A549 (cell line): ENCODE data around the gene ACBD6. TPM values are rescaled to one million over a fixed set of nuclear protein-coding genes. Genes with fewer than 3 reads are reported as not detected.
"Not testable (repeated sequence)": the region's sequence is repeated elsewhere in the genome, so short reads cannot be mapped to it uniquely, and the experiment has no call there.

Source experiments
- ATAC-seq, 2 experiments: fragments of 200-7000 bp in 1 of 2; fragments of >200 bp in 1 of 2; cut with Nextera tagmentation in 1 of 2; cut with Tn5 transposase in 1 of 2; 3 replicates each; pipeline versions ENCODE4 v1.8.0 to v1.9.1; 2018 to 2020; ENCODE audit warnings: mild to moderate bottlenecking in 1 of 2, moderate library complexity in 1 of 2
- CTCF ChIA-PET: fragments of 300-600 bp; sonication (Branson Sonifier 250); formaldehyde crosslinking; extraction: SDS; loops from one replicate; lab custom pipeline; 2021; ENCODE audit warnings: antibody characterized with exemption, inconsistent platforms; lab: Yijun Ruan, JAX
- POLR2A ChIA-PET: fragments of 350-600 bp; formaldehyde crosslinking; extraction: SDS; loops from one replicate; lab custom pipeline; 2021; ENCODE audit warnings: antibody characterized with exemption, inconsistent platforms; lab: Yijun Ruan, JAX
- DNase-seq, 2 experiments: peaks; one replicate each; pipeline versions ENCODE4 v3.0.0 to v3.0.0-alpha.2; 2011 to 2016; ENCODE audit warnings: low read depth in 1 of 2, low spot score in 1 of 2
- FAIRE-seq: peaks from 2 replicates; lab custom pipeline; 2011; peaks lifted over from hg19 to GRCh38; lab: Jason Lieb, UNC
- H3K27ac ChIP-seq, 2 experiments: fragments of >200 bp; sonication (Bioruptor Twin); formaldehyde crosslinking; 3 replicates each; pipeline ENCODE4 v1.5.1; 2016 to 2017
- H3K4me1 ChIP-seq: fragments of >200 bp; sonication (Bioruptor Twin); formaldehyde crosslinking; 3 replicates; pipeline ENCODE4 v1.6.1; 2016
- H3K4me2 ChIP-seq: fragments of >200 bp; sonication (Bioruptor Twin); formaldehyde crosslinking; 3 replicates; pipeline ENCODE4 v1.6.1; 2016
- H3K4me3 ChIP-seq: fragments of >200 bp; sonication (Bioruptor Twin); formaldehyde crosslinking; 3 replicates; pipeline ENCODE4 v1.5.1; 2016
- H3K9me3 ChIP-seq: fragments of >200 bp; sonication (Bioruptor Twin); formaldehyde crosslinking; 3 replicates; pipeline ENCODE4 v1.6.1; 2016
- BCL3 ChIP-seq: fragments of >200 bp; sonication (Bioruptor Twin); formaldehyde crosslinking; IDR thresholded peaks from 3 replicates; pipeline ENCODE4 v1.6.1; 2016
- CEBPB ChIP-seq, 2 experiments: fragments of >200 bp in 1 of 2; sonication (Bioruptor Twin) in 1 of 2; formaldehyde crosslinking in 1 of 2; IDR thresholded peaks; 2 replicates each; pipeline ENCODE4 v1.6.1; 2012 to 2016
- CHD4 ChIP-seq: fragments of 200-600 bp; sonication (generic); IDR thresholded peaks from 2 replicates; pipeline ENCODE4 v1.6.1; 2016; ENCODE audit warnings: antibody characterized with exemption, mild to moderate bottlenecking, borderline replicate concordance
- ESRRA ChIP-seq: fragments of 150-350 bp; IDR thresholded peaks from 2 replicates; pipeline ENCODE4 v1.6.1; 2014; ENCODE audit warnings: mild to moderate bottlenecking, low read length, borderline replicate concordance
- FOSL2 ChIP-seq, 2 experiments: fragments of 450-650 bp in 1 of 2; fragments of >200 bp in 1 of 2; sonication (Bioruptor Twin) in 1 of 2; formaldehyde crosslinking; IDR thresholded peaks; 2 replicates each; pipeline versions ENCODE4 v1.5.0 to v1.6.1; 2016 to 2020; ENCODE audit warnings: mild to moderate bottlenecking in 1 of 2, moderate library complexity in 1 of 2
- FOXS1 ChIP-seq: fragments of 250-450 bp; sonication (Bioruptor Pico); IDR thresholded peaks from 2 replicates; pipeline ENCODE4 v1.5.0; 2020; ENCODE audit warnings: mild to moderate bottlenecking, moderate library complexity
- HES2 ChIP-seq: fragments of >200 bp; sonication (Bioruptor Twin); formaldehyde crosslinking; IDR thresholded peaks from 2 replicates; pipeline ENCODE4 v1.6.1; 2016
- HEYL ChIP-seq: fragments of 250-450 bp; sonication (Bioruptor Pico); IDR thresholded peaks from 2 replicates; pipeline ENCODE4 v1.8.0; 2021; ENCODE audit warnings: mild to moderate bottlenecking, moderate library complexity
- HMGXB4 ChIP-seq: fragments of 250-450 bp; sonication (Bioruptor Pico); IDR thresholded peaks from 2 replicates; pipeline ENCODE4 v1.5.0; 2021; ENCODE audit warnings: mild to moderate bottlenecking, moderate library complexity, borderline replicate concordance
- HOXB13 ChIP-seq: fragments of 250-450 bp; sonication (Bioruptor Pico); IDR thresholded peaks from 2 replicates; pipeline ENCODE4 v1.5.0; 2020; ENCODE audit warnings: low read depth, mild to moderate bottlenecking, moderate library complexity
- KDM1A ChIP-seq: fragments of 200-600 bp; sonication (generic); IDR thresholded peaks from 2 replicates; pipeline ENCODE4 v1.6.1; 2016; ENCODE audit warnings: low read depth, mild to moderate bottlenecking
- MAX ChIP-seq: IDR thresholded peaks from 2 replicates; pipeline ENCODE4 v1.6.1; 2012
- MYC ChIP-seq: IDR thresholded peaks from 2 replicates; pipeline ENCODE4 v1.6.1; 2012; ENCODE audit warnings: mild to moderate bottlenecking, inconsistent platforms, low read length, improper control_type of control experiment, borderline replicate concordance
- NFE2L2 ChIP-seq: fragments of 150-350 bp; conservative IDR thresholded peaks from 2 replicates; pipeline ENCODE4 v1.6.1; 2014; ENCODE audit warnings: low read length
- NR3C1 ChIP-seq: fragments of >200 bp; sonication (Bioruptor Twin); formaldehyde crosslinking; IDR thresholded peaks from 3 replicates; pipeline ENCODE4 v1.6.1; 2017
- RCOR1 ChIP-seq: fragments of 150-350 bp; IDR thresholded peaks from 2 replicates; pipeline ENCODE4 v1.6.1; 2014; ENCODE audit warnings: antibody characterized with exemption, low read length, low read depth
- RFX5 ChIP-seq: fragments of 450-650 bp; IDR thresholded peaks from 2 replicates; pipeline ENCODE4 v1.7.1; 2014; ENCODE audit warnings: antibody characterized with exemption, mild to moderate bottlenecking, moderate library complexity
- USF2 ChIP-seq: fragments of 450-650 bp; IDR thresholded peaks from 2 replicates; pipeline ENCODE4 v1.6.1; 2014; ENCODE audit warnings: antibody characterized with exemption
- WGBS: methylation state at CpG from one replicate; pipeline ENCODE4 v1.1.6; 2017; ENCODE audit errors: missing lambda C conversion rate; 5-methylcytosine and 5-hydroxymethylcytosine counted together
- polyA plus RNA-seq, 4 experiments: library from polyadenylated mRNA; depleted of rRNA in 3 of 4; stranded (reverse); fragments of >200 nt; fragmentation: RNase III in 1 of 4; extraction: RNeasy Plus Mini Kit Qiagen cat#74134 plus additional on column Dnase treatment in 1 of 4; gene quantifications; 2 replicates in 3 of 4; 3 replicates in 1 of 4; pipeline ENCODE4 v1.2.3, GENCODE V29; 2011 to 2017

Gene ACBD6
- polyA plus RNA-seq, 2 of the 4 experiments (the other 2 are of a cell fraction) = 61.4 to 91.3 TPM

GRCh38 chr1:180415236-180415848 is 87.0 kb downstream of the ACBD6 start:
- H3K4me2 ChIP-seq = no peak overlapping the region
- H3K4me1 ChIP-seq = no peaks in the 10 kb centered on the region
- POLR2A ChIA-PET = no interaction called here
- DNase-seq (no peak), FAIRE-seq (no peak), ATAC-seq (no peak)
- 93% methylated on average over 8 of the region's 8 CpGs for WGBS
- H3K4me3 ChIP-seq = no peak overlapping the region
- no peaks in the 10 kb centered on the region for H3K9me3 ChIP-seq
- no peak overlapping the region for H3K27ac ChIP-seq
- TF ChIP-seq FOXS1 (no peak), NFE2L2 (no peak), NR3C1 (no peak), HOXB13 (CRISPR knock-in tag) (no peak), MAX (no peak), HEYL (CRISPR knock-in tag) (no peak), FOSL2 (IDR thresholded peaks at IDR 0.05) (no peak), FOSL2 (CRISPR knock-in tag; IDR thresholded peaks at IDR 0.05) (no peak), BCL3 (no peak)
- CTCF ChIA-PET = interaction anchor here (1.0 to 3.0 kb wide), 6 partner anchors 9 to 227 kb away, joined by 3 to 10 read pairs (median 4); no protein-coding TSS in a partner anchor

GRCh38 chr1:180412583-180412982 is 89.8 kb downstream of the ACBD6 start:
- Histone ChIP-seq H3K4me3 (no peak overlapping the region), H3K9me3 (no peaks in the 10 kb centered on the region), H3K4me1 (no peaks in the 10 kb centered on the region), H3K4me2 (no peak overlapping the region)
- no peak for ATAC-seq
- TF ChIP-seq HES2 (no peak), CEBPB (IDR thresholded peaks at IDR 0.05) (peak; percentile 40 to 49; a peak in 2 of 4 replicates)
- TF ChIP-seq, all 56 proteins: peak for 1
- ChIA-PET CTCF (interaction anchor here (3.0 kb wide), 1 partner anchor 225 kb away, joined by 10 read pairs; no protein-coding TSS in a partner anchor), POLR2A (no interaction called here)
- no peak for DNase-seq
- H3K27ac ChIP-seq = no peak overlapping the region
- no peak for FAIRE-seq
- 100% methylated on average over 4 of the region's 4 CpGs for WGBS

GRCh38 chr1:180408128-180408527 is 94.2 kb downstream of the ACBD6 start:
- CTCF ChIA-PET, H3K4me3 ChIP-seq, H3K27ac ChIP-seq, POLR2A ChIA-PET, H3K4me2 ChIP-seq, FAIRE-seq, H3K4me1 ChIP-seq, ATAC-seq, H3K9me3 ChIP-seq, DNase-seq: not testable (repeated sequence)
- 95% methylated on average over 1 of the region's 1 CpG for WGBS

- no peak overlapping the region for H3K4me2 ChIP-seq
- WGBS = 84% methylated on average over 2 of the region's 2 CpGs
- ATAC-seq (no peak), FAIRE-seq (no peak), DNase-seq (no peak)
- no peak for TF ChIP-seq RFX5
- TF ChIP-seq RCOR1 = no peak
- TF ChIP-seq HMGXB4 (CRISPR knock-in tag) = no peak
- TF ChIP-seq ESRRA = no peak
- TF ChIP-seq MYC = no peak
- TF ChIP-seq USF2 = no peak
- no peak for TF ChIP-seq KDM1A
- no peak for TF ChIP-seq CHD4
- no peaks in the 10 kb centered on the region for H3K4me1 ChIP-seq
- no peaks in the 10 kb centered on the region for H3K9me3 ChIP-seq
- no peak overlapping the region for H3K4me3 ChIP-seq
- no peak overlapping the region for H3K27ac ChIP-seq
- ChIA-PET POLR2A (no interaction called here), CTCF (interaction anchor here (1.3 kb wide), 1 partner anchor 9 kb away, joined by 6 read pairs; no protein-coding TSS in a partner anchor)
Measured at GRCh38 chr1:180407051-180407450, 95.3 kb downstream of the ACBD6 start.
